ENCODE results near the gene ARHGEF16.

DNA sequence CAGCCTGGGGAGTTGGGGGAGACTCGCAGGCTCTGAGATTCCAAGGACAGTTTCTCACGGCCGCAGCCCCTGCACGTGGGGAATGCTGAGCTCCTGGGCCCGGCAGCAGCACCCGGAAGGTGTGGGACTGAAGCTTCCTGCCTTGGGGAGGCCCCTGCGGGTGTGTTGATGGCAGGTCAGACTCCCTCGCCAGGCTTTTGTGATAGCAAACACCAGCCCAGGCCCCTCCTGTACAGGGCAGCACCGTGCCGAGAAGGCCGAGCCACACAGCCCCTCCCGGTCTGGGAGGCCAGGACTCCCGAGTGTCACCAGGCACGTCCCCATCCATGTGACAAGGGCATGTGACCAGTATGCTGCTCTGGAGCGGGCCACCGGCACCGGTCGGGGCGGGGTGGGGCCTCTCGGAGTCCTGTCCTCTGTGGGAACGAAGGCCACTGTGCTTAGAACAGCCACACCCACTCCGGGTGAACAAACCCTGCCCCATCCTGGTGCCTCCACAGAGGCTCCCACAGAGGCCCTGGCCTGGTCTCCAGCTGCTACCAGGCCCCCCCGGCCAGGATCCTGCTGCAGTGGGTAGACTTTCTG lies 31.1 kb upstream of the ARHGEF16 start:
- TF ChIP-seq, protein P1, sequence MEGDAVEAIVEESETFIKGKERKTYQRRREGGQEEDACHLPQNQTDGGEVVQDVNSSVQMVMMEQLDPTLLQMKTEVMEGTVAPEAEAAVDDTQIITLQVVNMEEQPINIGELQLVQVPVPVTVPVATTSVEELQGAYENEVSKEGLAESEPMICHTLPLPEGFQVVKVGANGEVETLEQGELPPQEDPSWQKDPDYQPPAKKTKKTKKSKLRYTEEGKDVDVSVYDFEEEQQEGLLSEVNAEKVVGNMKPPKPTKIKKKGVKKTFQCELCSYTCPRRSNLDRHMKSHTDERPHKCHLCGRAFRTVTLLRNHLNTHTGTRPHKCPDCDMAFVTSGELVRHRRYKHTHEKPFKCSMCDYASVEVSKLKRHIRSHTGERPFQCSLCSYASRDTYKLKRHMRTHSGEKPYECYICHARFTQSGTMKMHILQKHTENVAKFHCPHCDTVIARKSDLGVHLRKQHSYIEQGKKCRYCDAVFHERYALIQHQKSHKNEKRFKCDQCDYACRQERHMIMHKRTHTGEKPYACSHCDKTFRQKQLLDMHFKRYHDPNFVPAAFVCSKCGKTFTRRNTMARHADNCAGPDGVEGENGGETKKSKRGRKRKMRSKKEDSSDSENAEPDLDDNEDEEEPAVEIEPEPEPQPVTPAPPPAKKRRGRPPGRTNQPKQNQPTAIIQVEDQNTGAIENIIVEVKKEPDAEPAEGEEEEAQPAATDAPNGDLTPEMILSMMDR (IDR thresholded peaks at IDR 0.05) = no peak
- no peak for TF ChIP-seq POLR2AphosphoS5 (IDR thresholded peaks at IDR 0.05; ENCODE audit: low read depth, low read length)
